Measurements from ENCODE around the gene DYNC1LI2. TPM values are rescaled to one million over a fixed set of nuclear protein-coding genes. Genes with fewer than 3 reads are reported as not detected.

DYNC1LI2 gene
- total RNA-seq, 1 donor from 2014 or later: 104 TPM

- no peak for TF ChIP-seq EZH2phosphoT487 (IDR thresholded peaks at IDR 0.05)
- TF ChIP-seq EZH2 (IDR thresholded peaks at IDR 0.05): no peak
- TF ChIP-seq CTCF (IDR thresholded peaks at IDR 0.05): no peak
- Mint-ChIP-seq H3K9me3 (no peaks in the 10 kb centered on the region), H3K36me3 (peaks cover 20% of the 10 kb centered on the region), H3K27ac (peak overlapping the region; percentile 86), H3K4me3 (peak overlapping the region; percentile 85), H3K27me3 (ENCODE audit: insufficient read depth, low read depth) (peaks cover 4% of the 10 kb centered on the region), H3K4me1 (peaks cover 19% of the 10 kb centered on the region)
- no peak overlapping the region for H3K9ac ChIP-seq
- H3K27ac ChIP-seq: no peak overlapping the region
- H3K27me3 ChIP-seq: peaks cover 18% of the 10 kb centered on the region
- H3K4me3 ChIP-seq: no peak overlapping the region
- peaks cover 13% of the 10 kb centered on the region for H3K36me3 ChIP-seq
- peaks cover 41% of the 10 kb centered on the region for H3K79me2 ChIP-seq (ENCODE audit: low read depth)
- peaks cover 36% of the 10 kb centered on the region for H4K20me1 ChIP-seq (ENCODE audit: low read depth)
- no peak overlapping the region for H3K4me2 ChIP-seq
- no peaks in the 10 kb centered on the region for H3K9me3 ChIP-seq (ENCODE audit: low read depth)
- no peak for DNase-seq (ENCODE audit: low spot score)
- H3F3A ChIP-seq (ENCODE audit: low read depth): peaks cover 8% of the 10 kb centered on the region
- H2AFZ ChIP-seq (replicated peaks): peak overlapping the region; percentile 95
- H3K4me1 ChIP-seq: peaks cover 12% of the 10 kb centered on the region
Measured at GRCh38 chr16:66752379-66752778, 970 bp upstream of the DYNC1LI2 start.

GRCh38 chr16:66751992-66752322 is 548 bp upstream of the DYNC1LI2 start:
- no peaks in the 10 kb centered on the region for H3K9me3 Mint-ChIP-seq
- Histone ChIP-seq H3K9me3 (ENCODE audit: low read depth) (no peaks in the 10 kb centered on the region), H3K27ac (no peak overlapping the region), H3K4me2 (peak overlapping the region; percentile 92), H3F3A (ENCODE audit: low read depth) (peaks cover 8% of the 10 kb centered on the region), H3K4me1 (peaks cover 12% of the 10 kb centered on the region), H4K20me1 (ENCODE audit: low read depth) (peaks cover 41% of the 10 kb centered on the region), H3K36me3 (peaks cover 13% of the 10 kb centered on the region), H3K9ac (no peak overlapping the region), H3K79me2 (ENCODE audit: low read depth) (peaks cover 46% of the 10 kb centered on the region), H3K4me3 (peak overlapping the region; percentile 99), H2AFZ (replicated peaks) (peak overlapping the region; percentile 95), H3K27me3 (peaks cover 18% of the 10 kb centered on the region)
- peaks cover 19% of the 10 kb centered on the region for H3K4me1 Mint-ChIP-seq
- H3K36me3 Mint-ChIP-seq: peaks cover 20% of the 10 kb centered on the region
- no peak for DNase-seq (ENCODE audit: low spot score)
- TF ChIP-seq EZH2phosphoT487 (IDR thresholded peaks at IDR 0.05): no peak
- TF ChIP-seq EZH2 (IDR thresholded peaks at IDR 0.05): no peak
- TF ChIP-seq CTCF (IDR thresholded peaks at IDR 0.05): no peak
- peaks cover 4% of the 10 kb centered on the region for H3K27me3 Mint-ChIP-seq (ENCODE audit: insufficient read depth, low read depth)
- peak overlapping the region; percentile 86 for H3K27ac Mint-ChIP-seq
- H3K4me3 Mint-ChIP-seq: peak overlapping the region; percentile 85

GRCh38 chr16:66751053-66751302 is 431 bp downstream of the DYNC1LI2 start:
- Mint-ChIP-seq H3K27me3 (ENCODE audit: insufficient read depth, low read depth) (peaks cover 4% of the 10 kb centered on the region), H3K4me3 (peak overlapping the region; percentile 96), H3K27ac (peak overlapping the region; percentile 90), H3K36me3 (peaks cover 27% of the 10 kb centered on the region), H3K9me3 (no peaks in the 10 kb centered on the region), H3K4me1 (peaks cover 19% of the 10 kb centered on the region)
- Histone ChIP-seq H3K27ac (peak overlapping the region; percentile 96), H4K20me1 (ENCODE audit: low read depth) (peaks cover 50% of the 10 kb centered on the region), H3K36me3 (peaks cover 13% of the 10 kb centered on the region), H3K27me3 (peaks cover 15% of the 10 kb centered on the region), H3K4me3 (peak overlapping the region; percentile 99), H3K4me1 (peaks cover 12% of the 10 kb centered on the region), H3K9ac (peak overlapping the region; percentile 100), H3K9me3 (ENCODE audit: low read depth) (no peaks in the 10 kb centered on the region), H3K79me2 (ENCODE audit: low read depth) (peaks cover 55% of the 10 kb centered on the region), H2AFZ (replicated peaks) (peak overlapping the region; percentile 95), H3F3A (ENCODE audit: low read depth) (peaks cover 8% of the 10 kb centered on the region), H3K4me2 (peak overlapping the region; percentile 92)
- TF ChIP-seq EZH2phosphoT487 (IDR thresholded peaks at IDR 0.05) (no peak), EZH2 (IDR thresholded peaks at IDR 0.05) (no peak), CTCF (IDR thresholded peaks at IDR 0.05) (no peak)
- peak; percentile 76 for DNase-seq (ENCODE audit: low spot score)
